Glutamatergic neuron (in vitro differentiated cells): Measurements from ENCODE around the gene ASXL1. TPM values are rescaled to one million over a fixed set of nuclear protein-coding genes. Genes with fewer than 3 reads are reported as not detected.

Experiments
- DNase-seq: peaks from one replicate; pipeline ENCODE4 v3.0.0; 2022
- H3K27ac Mint-ChIP-seq: one replicate; pipeline ENCODE4 v1.8.0; 2020; ENCODE audit warnings: mild to moderate bottlenecking, mixed read lengths, inconsistent platforms; ENCODE audit not compliant: unreplicated experiment
- H3K27me3 Mint-ChIP-seq: one replicate; pipeline ENCODE4 v1.8.0; 2020; ENCODE audit warnings: mild to moderate bottlenecking, moderate library complexity, mixed read lengths, inconsistent platforms; ENCODE audit not compliant: unreplicated experiment
- H3K36me3 Mint-ChIP-seq: one replicate; pipeline ENCODE4 v1.8.0; 2020; ENCODE audit warnings: mild to moderate bottlenecking, mixed read lengths, inconsistent platforms; ENCODE audit not compliant: unreplicated experiment
- H3K4me1 Mint-ChIP-seq: one replicate; pipeline ENCODE4 v1.8.0; 2020; ENCODE audit warnings: mild to moderate bottlenecking, low read depth, mixed read lengths, inconsistent platforms; ENCODE audit not compliant: unreplicated experiment
- H3K4me3 Mint-ChIP-seq: one replicate; pipeline ENCODE4 v1.8.0; 2020; ENCODE audit warnings: mild to moderate bottlenecking, mixed read lengths, inconsistent platforms; ENCODE audit not compliant: unreplicated experiment
- H3K9me3 Mint-ChIP-seq: one replicate; pipeline ENCODE4 v1.8.0; 2020; ENCODE audit warnings: mild to moderate bottlenecking, moderate library complexity, mixed read lengths, inconsistent platforms; ENCODE audit not compliant: unreplicated experiment
- total RNA-seq: library from RNA; stranded (reverse); fragmentation: NEBNext Ultra II Directional; extraction: Animal tissue kit (Norgen Biotek cat#: 25700); gene quantifications from one replicate; pipeline ENCODE4 v1.2.1, GENCODE V29; 2021; ENCODE audit not compliant: unreplicated experiment
- TF ChIP-seq, protein P1 (sequence below): fragments of 200-600 bp; sonication (generic); IDR thresholded peaks from one replicate; pipeline ENCODE4 v1.5.0; 2021; ENCODE audit not compliant: partially characterized antibody, unreplicated experiment

Gene ASXL1
- total RNA-seq, 1 donor from 2014 or later: 85.1 TPM

- no peak overlapping the region for H3K4me3 Mint-ChIP-seq
- no peak overlapping the region for H3K27ac Mint-ChIP-seq
- no peaks in the 10 kb centered on the region for H3K9me3 Mint-ChIP-seq
- DNase-seq: no peak
- H3K27me3 Mint-ChIP-seq: no peaks in the 10 kb centered on the region
- TF ChIP-seq, protein P1, sequence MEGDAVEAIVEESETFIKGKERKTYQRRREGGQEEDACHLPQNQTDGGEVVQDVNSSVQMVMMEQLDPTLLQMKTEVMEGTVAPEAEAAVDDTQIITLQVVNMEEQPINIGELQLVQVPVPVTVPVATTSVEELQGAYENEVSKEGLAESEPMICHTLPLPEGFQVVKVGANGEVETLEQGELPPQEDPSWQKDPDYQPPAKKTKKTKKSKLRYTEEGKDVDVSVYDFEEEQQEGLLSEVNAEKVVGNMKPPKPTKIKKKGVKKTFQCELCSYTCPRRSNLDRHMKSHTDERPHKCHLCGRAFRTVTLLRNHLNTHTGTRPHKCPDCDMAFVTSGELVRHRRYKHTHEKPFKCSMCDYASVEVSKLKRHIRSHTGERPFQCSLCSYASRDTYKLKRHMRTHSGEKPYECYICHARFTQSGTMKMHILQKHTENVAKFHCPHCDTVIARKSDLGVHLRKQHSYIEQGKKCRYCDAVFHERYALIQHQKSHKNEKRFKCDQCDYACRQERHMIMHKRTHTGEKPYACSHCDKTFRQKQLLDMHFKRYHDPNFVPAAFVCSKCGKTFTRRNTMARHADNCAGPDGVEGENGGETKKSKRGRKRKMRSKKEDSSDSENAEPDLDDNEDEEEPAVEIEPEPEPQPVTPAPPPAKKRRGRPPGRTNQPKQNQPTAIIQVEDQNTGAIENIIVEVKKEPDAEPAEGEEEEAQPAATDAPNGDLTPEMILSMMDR: no peak
- no peaks in the 10 kb centered on the region for H3K36me3 Mint-ChIP-seq
- no peaks in the 10 kb centered on the region for H3K4me1 Mint-ChIP-seq
These were observed 13.2 kb upstream of the ASXL1 start for GRCh38 chr20:32344835-32345506.

DNA sequence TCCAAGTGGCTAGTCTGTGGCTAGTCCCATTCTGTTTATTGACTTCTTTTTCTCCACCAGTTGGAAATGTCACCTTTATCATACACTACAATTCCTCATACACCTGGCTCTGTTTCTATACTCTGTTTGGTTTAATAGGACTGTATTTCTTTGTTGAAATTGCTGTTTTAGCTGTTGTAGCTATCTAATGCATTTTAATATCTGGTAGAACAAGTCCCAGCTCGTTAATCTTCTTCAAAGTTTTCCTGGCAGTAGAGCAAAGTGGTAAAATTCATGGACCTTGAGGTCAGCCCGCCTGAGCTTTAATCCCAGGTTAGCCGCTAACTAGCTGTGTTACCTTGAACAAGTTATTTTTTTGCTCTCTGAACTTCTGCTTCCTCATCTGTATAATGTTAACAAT lies 9.9 kb upstream of the ASXL1 start:
- no peak overlapping the region for H3K27ac Mint-ChIP-seq

DNA sequence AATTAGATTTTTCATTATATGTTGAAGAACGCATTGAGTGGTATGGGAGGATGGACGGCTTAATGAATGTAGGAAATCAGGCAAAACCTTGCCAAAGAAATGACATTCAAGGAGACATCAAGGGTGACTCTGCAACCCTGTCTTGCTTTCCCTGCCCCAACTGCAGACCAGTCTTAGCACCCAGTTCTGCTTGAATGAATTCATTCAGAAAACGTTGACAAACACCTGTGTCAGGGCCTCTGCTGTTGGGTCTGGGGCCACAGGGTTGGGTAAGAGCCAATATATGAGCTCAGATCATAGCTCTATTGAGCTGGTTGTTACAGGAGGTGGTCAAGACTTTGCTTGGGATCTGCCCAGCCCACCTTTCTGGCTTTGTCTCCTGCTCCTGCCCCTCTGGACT lies 7.7 kb upstream of the ASXL1 start:
- TF ChIP-seq, protein P1: no peak
- Mint-ChIP-seq H3K4me3 (no peak overlapping the region), H3K27me3 (no peaks in the 10 kb centered on the region)

More for the DNA sequence above, 9.9 kb upstream of the ASXL1 start:
- H3K4me1 Mint-ChIP-seq: no peaks in the 10 kb centered on the region
- TF ChIP-seq, protein P1: no peak
- no peaks in the 10 kb centered on the region for H3K9me3 Mint-ChIP-seq
- H3K36me3 Mint-ChIP-seq: no peaks in the 10 kb centered on the region
- H3K4me3 Mint-ChIP-seq: no peak overlapping the region
- DNase-seq: no peak
- no peaks in the 10 kb centered on the region for H3K27me3 Mint-ChIP-seq

GRCh38 chr20:32352121-32352720 lies 5.9 kb upstream of the ASXL1 start:
- no peak for DNase-seq
- Mint-ChIP-seq H3K27me3 (peaks cover under 1% of the 10 kb centered on the region), H3K4me1 (peaks cover 13% of the 10 kb centered on the region), H3K27ac (no peak overlapping the region), H3K36me3 (no peaks in the 10 kb centered on the region), H3K9me3 (peaks cover 1% of the 10 kb centered on the region), H3K4me3 (no peak overlapping the region)
- TF ChIP-seq, protein P1: no peak

More for the DNA sequence above, 7.7 kb upstream of the ASXL1 start:
- no peak for DNase-seq
- H3K27ac Mint-ChIP-seq: no peak overlapping the region
- H3K9me3 Mint-ChIP-seq: no peaks in the 10 kb centered on the region
- H3K4me1 Mint-ChIP-seq: peaks cover 7% of the 10 kb centered on the region
- no peaks in the 10 kb centered on the region for H3K36me3 Mint-ChIP-seq

- Mint-ChIP-seq H3K4me1 (peaks cover 17% of the 10 kb centered on the region), H3K4me3 (peak overlapping the region; percentile 0), H3K27me3 (peaks cover 4% of the 10 kb centered on the region), H3K36me3 (no peaks in the 10 kb centered on the region), H3K9me3 (peaks cover 4% of the 10 kb centered on the region), H3K27ac (no peak overlapping the region)
- TF ChIP-seq, protein P1: no peak
- DNase-seq: no peak
These were observed 4.2 kb upstream of the ASXL1 start for GRCh38 chr20:32353848-32354496.
